H1 (cell line): ENCODE measurements around the gene WDR75. TPM values are rescaled to one million over a fixed set of nuclear protein-coding genes. Genes with fewer than 3 reads are reported as not detected.

ENCODE experiments used
- CTCF ChIA-PET: fragments of 300-600 bp; sonication (Branson Sonifier 250); formaldehyde crosslinking; loops from one replicate; lab custom pipeline; 2021; ENCODE audit not compliant: partially characterized antibody; lab: Charles Lee
- POLR2A ChIA-PET: fragments of 300-600 bp; sonication (Branson Sonifier 250); formaldehyde crosslinking; loops from one replicate; lab custom pipeline; 2021; ENCODE audit warnings: inconsistent platforms; ENCODE audit not compliant: partially characterized antibody; lab: Charles Lee
- DNase-seq, 2 experiments: peaks; one replicate each; pipeline versions ENCODE4 v3.0.0 to v3.0.0-alpha.2; 2010 to 2022; ENCODE audit warnings: low spot score in 2 of 2, low read depth in 1 of 2, mixed read lengths in 1 of 2
- FAIRE-seq: peaks from 2 replicates; lab custom pipeline; 2011; peaks lifted over from hg19 to GRCh38; lab: Jason Lieb, UNC
- H2AFZ ChIP-seq: 2 replicates; pipeline ENCODE4 v1.8.1; 2012; ENCODE audit warnings: low read length, inconsistent platforms
- H2AK5ac ChIP-seq: 2 replicates; pipeline ENCODE4 v1.6.1; 2013; ENCODE audit warnings: low read depth, low read length
- H2BK120ac ChIP-seq: replicated peaks from 2 replicates; pipeline ENCODE3; 2013; ENCODE audit warnings: low read depth, low read length, inconsistent platforms
- H2BK12ac ChIP-seq: 2 replicates; pipeline ENCODE4 v1.6.1; 2013; ENCODE audit warnings: low read depth, low read length
- H2BK15ac ChIP-seq: 2 replicates; pipeline ENCODE4 v1.6.1; 2013; ENCODE audit warnings: low read length
- H2BK20ac ChIP-seq: 2 replicates; pipeline ENCODE4 v1.6.1; 2013; ENCODE audit warnings: low read length
- H2BK5ac ChIP-seq: 2 replicates; pipeline ENCODE4 v1.6.1; 2013; ENCODE audit warnings: low read depth, low read length
- H3K14ac ChIP-seq: 2 replicates; pipeline ENCODE4 v1.6.1; 2013; ENCODE audit warnings: inconsistent platforms; ENCODE audit not compliant: insufficient read length
- H3K18ac ChIP-seq: 2 replicates; pipeline ENCODE4 v1.6.1; 2013; ENCODE audit warnings: low read length; ENCODE audit errors: extremely low read depth
- H3K23ac ChIP-seq: 2 replicates; pipeline ENCODE4 v1.6.1; 2013; ENCODE audit warnings: inconsistent platforms; ENCODE audit not compliant: insufficient read length
- H3K23me2 ChIP-seq: 2 replicates; pipeline ENCODE4 v1.6.1; 2013; ENCODE audit warnings: low read depth, low read length
- H3K27ac ChIP-seq: 2 replicates; pipeline ENCODE4 v1.6.1; 2011; ENCODE audit warnings: low read depth, low read length, inconsistent platforms
- H3K27me3 ChIP-seq, 4 experiments: replicated peaks in 1 of 4; 1 replicate in 1 of 4; 2 replicates in 3 of 4; pipeline versions ENCODE4 v1.6.1 to v1.8.1; 2011 to 2013; ENCODE audit warnings: low read length in 3 of 4, mild to moderate bottlenecking in 3 of 4, inconsistent platforms in 2 of 4, mixed read lengths in 2 of 4, moderate library complexity in 1 of 4; ENCODE audit not compliant: control insufficient read depth in 3 of 4, insufficient read depth in 3 of 4; ENCODE audit errors: extremely low read depth in 1 of 4
- H3K36me3 ChIP-seq, 4 experiments: 2 replicates each; pipeline versions ENCODE4 v1.6.1 to v1.8.1; 2011 to 2013; ENCODE audit warnings: mild to moderate bottlenecking in 4 of 4, low read length in 3 of 4, moderate library complexity in 2 of 4, control low read depth in 1 of 4, inconsistent platforms in 1 of 4; ENCODE audit not compliant: insufficient read depth in 4 of 4, control insufficient read depth in 2 of 4
- H3K4ac ChIP-seq: replicated peaks from 2 replicates; pipeline ENCODE3; 2013; ENCODE audit warnings: low read length, low read depth, mixed read lengths, inconsistent platforms; ENCODE audit not compliant: insufficient read length
- H3K4me1 ChIP-seq, 4 experiments: replicated peaks in 1 of 4; 1 replicate in 1 of 4; 2 replicates in 3 of 4; pipeline versions ENCODE4 v1.6.1 to v1.8.1; 2011 to 2013; ENCODE audit warnings: low read length in 3 of 4, inconsistent platforms in 2 of 4, mixed read lengths in 1 of 4; ENCODE audit not compliant: insufficient read depth in 4 of 4, control insufficient read depth in 3 of 4
- H3K4me2 ChIP-seq, 2 experiments: 2 replicates each; pipeline versions ENCODE4 v1.6.1 to v1.8.1; 2011 to 2013; ENCODE audit warnings: low read depth in 2 of 2, low read length in 2 of 2, control low read depth in 1 of 2, inconsistent platforms in 1 of 2, mild to moderate bottlenecking in 1 of 2; ENCODE audit not compliant: insufficient read depth in 1 of 2
- H3K4me3 ChIP-seq, 4 experiments: fragments of 200-600, 300-600 bp in 1 of 4; sonication (generic), shearing (Covaris generic), sonication (Bioruptor Twin) in 1 of 4; 2 replicates each; pipeline versions ENCODE4 v1.5.1 to v1.8.1; 2011 to 2016; ENCODE audit warnings: low read length in 4 of 4, low read depth in 3 of 4, control low read depth in 2 of 4, inconsistent platforms in 2 of 4, mild to moderate bottlenecking in 2 of 4, mixed read lengths in 1 of 4, moderate library complexity in 1 of 4; ENCODE audit not compliant: insufficient read depth in 2 of 4; ENCODE audit errors: extremely low read depth in 1 of 4
- H3K56ac ChIP-seq: replicated peaks from 2 replicates; pipeline ENCODE3; 2013; ENCODE audit warnings: low read depth, mild to moderate bottlenecking, mixed read lengths, low read length, inconsistent platforms; ENCODE audit not compliant: insufficient read length
- H3K79me1 ChIP-seq: 2 replicates; pipeline ENCODE4 v1.6.1; 2013; ENCODE audit warnings: low read depth, low read length, control low read depth
- H3K79me2 ChIP-seq, 2 experiments: 2 replicates each; pipeline versions ENCODE4 v1.6.1 to v1.8.1; 2012 to 2013; ENCODE audit warnings: low read length in 2 of 2, mild to moderate bottlenecking in 2 of 2, inconsistent platforms in 1 of 2; ENCODE audit not compliant: insufficient read depth in 2 of 2, control insufficient read depth in 1 of 2
- H3K9ac ChIP-seq, 4 experiments: replicated peaks in 1 of 4; 1 replicate in 1 of 4; 2 replicates in 3 of 4; pipeline versions ENCODE4 v1.6.1 to v1.8.1; 2011 to 2013; ENCODE audit warnings: low read depth in 3 of 4, low read length in 3 of 4, control low read depth in 2 of 4, mild to moderate bottlenecking in 2 of 4, moderate library complexity in 2 of 4, inconsistent platforms in 1 of 4; ENCODE audit errors: extremely low read depth in 1 of 4
- H3K9me3 ChIP-seq, 2 experiments: 2 replicates each; pipeline versions ENCODE4 v1.6.1 to v1.8.1; 2012 to 2013; ENCODE audit warnings: mild to moderate bottlenecking in 2 of 2, moderate library complexity in 2 of 2, control low read depth in 1 of 2, inconsistent platforms in 1 of 2, low read depth in 1 of 2, low read length in 1 of 2, mixed read lengths in 1 of 2; ENCODE audit not compliant: insufficient read depth in 2 of 2
- H4K20me1 ChIP-seq, 2 experiments: replicated peaks in 1 of 2; 2 replicates each; pipeline versions ENCODE3 to v1.8.1; 2011 to 2013; ENCODE audit warnings: inconsistent platforms in 2 of 2, low read length in 2 of 2, mild to moderate bottlenecking in 1 of 2; ENCODE audit not compliant: insufficient read depth in 2 of 2, control insufficient read depth in 1 of 2
- H4K5ac ChIP-seq: 2 replicates; pipeline ENCODE4 v1.6.1; 2013; ENCODE audit warnings: low read length, low read depth, mixed read lengths, inconsistent platforms; ENCODE audit not compliant: insufficient read length
- H4K8ac ChIP-seq: 2 replicates; pipeline ENCODE4 v1.8.0; 2013; ENCODE audit warnings: mild to moderate bottlenecking, moderate library complexity, low read length, inconsistent platforms; ENCODE audit not compliant: insufficient read depth; ENCODE audit errors: extremely low read depth
- H4K91ac ChIP-seq: replicated peaks from 2 replicates; pipeline ENCODE3; 2013; ENCODE audit warnings: low read length, mixed read lengths, inconsistent platforms; ENCODE audit not compliant: insufficient read length
- CHD2 ChIP-seq: IDR thresholded peaks from 2 replicates; pipeline ENCODE4 v1.6.1; 2012; ENCODE audit warnings: low read length, improper control_type of control experiment
- JUND ChIP-seq: IDR thresholded peaks from 2 replicates; pipeline ENCODE4 v1.6.1; 2011; ENCODE audit warnings: mild to moderate bottlenecking, improper control_type of control experiment, low read length
- NANOG ChIP-seq: IDR thresholded peaks from 2 replicates; pipeline ENCODE4 v1.6.1; 2011; ENCODE audit warnings: low read length, low read depth, mild to moderate bottlenecking, inconsistent platforms; ENCODE audit not compliant: insufficient read depth, poor library complexity, severe bottlenecking
- POU5F1 ChIP-seq: IDR thresholded peaks from 2 replicates; pipeline ENCODE4 v1.6.1; 2011; ENCODE audit warnings: low read depth, mild to moderate bottlenecking, low read length, moderate library complexity
- SAP30 ChIP-seq: fragments of 300-600 bp; sonication (generic); IDR thresholded peaks from 2 replicates; pipeline ENCODE4 v1.7.1; 2012; ENCODE audit warnings: low read length, moderate library complexity, mild to moderate bottlenecking, inconsistent platforms; ENCODE audit not compliant: insufficient read depth, insufficient replicate concordance
- SIX5 ChIP-seq: IDR thresholded peaks from 2 replicates; pipeline ENCODE4 v1.6.1; 2011; ENCODE audit warnings: mild to moderate bottlenecking, low read depth, low read length
- SP4 ChIP-seq: IDR thresholded peaks from 2 replicates; pipeline ENCODE4 v1.6.1; 2012; ENCODE audit warnings: low read length, inconsistent platforms
- TAF7 ChIP-seq: optimal IDR thresholded peaks from 2 replicates; pipeline ENCODE3; 2011; ENCODE audit warnings: low read depth, mild to moderate bottlenecking, inconsistent platforms, low read length, moderate library complexity, borderline replicate concordance
- WGBS, 2 experiments: shearing (Covaris generic) in 1 of 2; methylation state at CpG; one replicate each; pipeline versions ENCODE4 v1.1.6 to v1.1.7; 2013 to 2015; ENCODE audit warnings: low lambda C conversion rate in 2 of 2, mixed read lengths in 2 of 2, inconsistent platforms in 1 of 2, low coverage in 1 of 2, missing lambda C conversion rate in 1 of 2; ENCODE audit not compliant: insufficient replicate concordance in 2 of 2, insufficient coverage in 1 of 2, insufficient read length in 1 of 2; ENCODE audit errors: extremely low coverage in 1 of 2, missing lambda C conversion rate in 1 of 2; 5-methylcytosine and 5-hydroxymethylcytosine counted together
- polyA plus RNA-seq, 7 experiments: library from polyadenylated mRNA; depleted of rRNA in 3 of 7; stranded (reverse) in 5 of 7; unstranded in 2 of 7; fragments of >200 nt in 5 of 7; fragments of 200-250 nt in 2 of 7; gene quantifications; 1 replicate in 5 of 7; 2 replicates in 1 of 7; 4 replicates in 1 of 7; pipeline versions ENCODE4 v1.2.1 to v1.2.3, GENCODE V29; 2011 to 2013; ENCODE audit warnings: missing spikeins in 2 of 7, mixed read lengths in 2 of 7
- total RNA-seq: library from RNA; stranded (reverse); fragmentation: NEBNext Ultra II Directional; extraction: Animal tissue kit (Norgen Biotek cat#: 25700); gene quantifications from 2 replicates; pipeline ENCODE4 v1.2.1, GENCODE V29; 2021
- TF ChIP-seq, protein P1 (sequence below): IDR thresholded peaks from 2 replicates; pipeline ENCODE4 v1.6.1; 2011; ENCODE audit warnings: low read depth, mild to moderate bottlenecking, low read length; ENCODE audit not compliant: insufficient read depth
- TF ChIP-seq, protein P2 (sequence below): IDR thresholded peaks from 2 replicates; pipeline ENCODE4 v1.6.1; 2012; ENCODE audit warnings: inconsistent platforms

Gene WDR75
- total and polyA plus RNA-seq, 2 of the 8 experiments (the other 6 are each of a cell fraction or from before 2014, with no cell fraction given) = 26.9 to 77.1 TPM

DNA sequence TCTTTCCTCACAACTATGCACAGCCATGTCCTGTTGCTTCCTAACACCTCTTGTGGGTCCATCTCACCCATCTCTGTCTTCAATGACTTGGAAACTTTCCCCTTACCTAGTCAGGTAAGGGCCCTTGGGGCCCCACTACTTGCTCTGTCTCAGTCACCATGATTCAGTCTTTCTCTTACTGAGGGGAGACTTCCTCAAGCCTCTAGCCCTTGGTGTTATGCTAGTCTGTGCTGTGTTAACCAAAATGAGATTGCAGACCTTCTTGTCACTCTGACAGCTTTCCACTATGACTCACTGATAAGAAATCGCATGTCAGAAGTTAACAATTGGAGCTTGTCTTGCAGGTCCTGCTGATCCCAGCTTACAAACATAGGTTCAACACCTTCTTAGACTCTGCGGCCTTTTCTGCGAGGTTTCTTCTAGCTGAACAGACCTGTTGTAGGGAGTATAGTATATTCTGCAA, 65.3 kb downstream of the WDR75 start:
- 92% methylated on average over 3 of the region's 3 CpGs; no CpG with 5 or more reads in 1 of the 2 experiments for WGBS, 2 experiments
- Histone ChIP-seq H3K79me1 (no peaks in the 10 kb centered on the region), H2BK12ac (no peak overlapping the region), H2BK20ac (no peak overlapping the region), H3K4me1 (no peaks in the 10 kb centered on the region), H3K36me3 (no peaks in the 10 kb centered on the region), H3K4me2 (no peak overlapping the region), H2BK15ac (no peak overlapping the region), H2BK120ac (no peak overlapping the region), H4K20me1 (no peaks in the 10 kb centered on the region), H2AFZ (no peak overlapping the region; the same call in 1 of the 2 replicates), H3K79me2 (no peaks in the 10 kb centered on the region), H3K23ac (no peak overlapping the region), H3K4me3 (no peak overlapping the region), H3K18ac (no peak overlapping the region), H2AK5ac (no peak overlapping the region), H3K27me3 (no peaks in the 10 kb centered on the region), H3K4ac (no peak overlapping the region), H3K23me2 (no peaks in the 10 kb centered on the region), H4K8ac (no peak overlapping the region), H4K5ac (no peak overlapping the region), H3K14ac (no peak overlapping the region), H4K91ac (no peak overlapping the region), H3K27ac (no peak overlapping the region), H2BK5ac (no peak overlapping the region), H3K56ac (no peak overlapping the region), H3K9ac (no peak overlapping the region), H3K9me3 (no peaks in the 10 kb centered on the region; a peak in 1 of 4 replicates)
- DNase-seq = no peak
- POLR2A ChIA-PET = no interaction called here
- FAIRE-seq = no peak
- TF ChIP-seq, protein P1, sequence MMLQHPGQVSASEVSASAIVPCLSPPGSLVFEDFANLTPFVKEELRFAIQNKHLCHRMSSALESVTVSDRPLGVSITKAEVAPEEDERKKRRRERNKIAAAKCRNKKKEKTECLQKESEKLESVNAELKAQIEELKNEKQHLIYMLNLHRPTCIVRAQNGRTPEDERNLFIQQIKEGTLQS = no peak
- TF ChIP-seq CHD2 (no peak), SIX5 (no peak), TAF7 (no peak), SP4 (no peak), NANOG (no peak), SAP30 (no peak), JUND (no peak), POU5F1 (no peak)
- TF ChIP-seq, protein P2, sequence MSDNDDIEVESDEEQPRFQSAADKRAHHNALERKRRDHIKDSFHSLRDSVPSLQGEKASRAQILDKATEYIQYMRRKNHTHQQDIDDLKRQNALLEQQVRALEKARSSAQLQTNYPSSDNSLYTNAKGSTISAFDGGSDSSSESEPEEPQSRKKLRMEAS = no peak
- CTCF ChIA-PET = no interaction called here
